HuH-7.5 (cell line): ENCODE data around the gene AXIN2.
A peak's percentile ranks its signal among the peaks of the same experiment; 100 is the strongest.
"Not testable (repeated sequence)": the region's sequence is repeated elsewhere in the genome, so short reads cannot be mapped to it uniquely, and the experiment has no call there.

ENCODE experiments used
- DNase-seq: peaks from one replicate; pipeline ENCODE4 v3.0.0; 2011; ENCODE audit warnings: low spot score

Gene AXIN2

DNA sequence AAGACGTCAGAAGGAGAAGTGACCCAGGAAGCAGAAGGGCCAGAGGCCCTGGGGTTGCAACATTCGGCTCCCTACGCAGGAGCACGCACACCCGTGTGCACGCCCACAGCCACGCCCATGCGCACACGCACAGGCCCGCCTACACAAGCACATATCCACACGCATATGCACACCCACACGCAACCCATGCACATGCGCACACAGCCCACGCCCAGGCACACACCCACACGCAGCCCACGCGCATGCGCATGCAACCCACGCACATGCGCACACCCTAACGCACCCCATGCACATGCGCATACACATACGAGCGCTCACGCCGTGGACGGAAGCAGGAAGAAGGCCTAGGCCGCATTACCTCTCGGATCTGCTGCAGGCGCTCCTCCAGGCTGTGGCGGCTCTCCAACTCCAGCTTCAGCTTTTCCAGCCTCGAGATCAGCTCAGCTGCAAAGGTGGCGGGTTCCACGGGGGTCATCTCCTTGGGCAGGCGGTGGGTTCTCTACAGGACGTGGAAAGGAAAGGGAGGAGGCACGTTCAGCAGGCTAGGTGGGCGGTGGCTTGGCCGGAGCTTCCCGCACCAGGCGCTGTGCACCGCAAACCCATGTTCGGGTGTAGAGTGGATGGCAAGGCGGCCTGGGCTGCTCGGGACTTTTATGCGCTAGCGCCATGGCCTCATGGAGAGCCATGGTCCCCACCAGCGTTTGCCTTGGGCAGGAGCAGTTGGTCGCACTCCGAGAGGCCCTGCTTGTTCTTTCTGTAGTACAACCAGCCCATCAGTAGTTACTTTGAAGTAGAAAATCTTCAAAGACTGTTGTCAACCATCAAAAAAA, 23.4 kb downstream of the AXIN2 start:
- DNase-seq: no peak

GRCh38 chr17:65537343-65537844, 24.1 kb downstream of the AXIN2 start:
- DNase-seq: no peak

DNA sequence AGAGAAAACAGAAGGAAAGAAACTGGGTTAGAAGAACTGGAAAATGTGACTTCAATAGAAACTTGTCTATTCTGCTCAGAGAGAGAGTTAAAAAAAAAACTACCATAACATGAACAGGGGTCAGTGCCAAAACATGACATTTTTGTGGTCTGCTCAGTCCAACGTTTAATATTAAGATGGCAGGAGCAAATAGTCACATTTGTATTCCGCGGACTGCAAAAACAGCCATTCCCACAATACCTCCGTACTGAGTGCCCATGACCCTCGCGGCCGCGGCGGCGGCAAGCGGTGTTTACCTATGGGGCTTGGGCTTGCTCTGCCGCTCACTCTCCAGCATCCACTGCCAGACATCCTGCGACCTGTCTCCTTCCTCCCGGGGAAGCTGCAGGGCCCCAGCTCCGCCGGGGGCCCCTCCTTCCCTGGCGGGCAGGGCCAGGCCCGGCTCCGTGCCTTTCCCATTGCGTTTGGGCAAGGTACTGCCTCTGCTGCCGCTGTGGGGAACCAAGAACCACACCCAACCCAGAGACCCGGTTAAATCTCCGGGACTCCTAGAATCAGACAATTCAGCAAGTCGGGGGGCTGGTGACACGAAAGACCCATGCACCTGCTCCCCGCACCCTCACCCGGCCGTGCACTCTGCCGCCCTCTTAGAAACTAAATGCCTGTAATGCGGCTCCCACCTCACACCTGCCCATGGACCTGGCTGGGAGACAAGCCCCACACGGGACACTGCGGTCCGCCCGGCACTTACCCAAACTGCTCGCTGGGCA, 24.7 kb downstream of the AXIN2 start:
- DNase-seq: no peak

GRCh38 chr17:65535777-65536572, 25.5 kb downstream of the AXIN2 start:
- no peak for DNase-seq

- no peak for DNase-seq
These were observed 27.5 kb downstream of the AXIN2 start for GRCh38 chr17:65533852-65534457.

DNA sequence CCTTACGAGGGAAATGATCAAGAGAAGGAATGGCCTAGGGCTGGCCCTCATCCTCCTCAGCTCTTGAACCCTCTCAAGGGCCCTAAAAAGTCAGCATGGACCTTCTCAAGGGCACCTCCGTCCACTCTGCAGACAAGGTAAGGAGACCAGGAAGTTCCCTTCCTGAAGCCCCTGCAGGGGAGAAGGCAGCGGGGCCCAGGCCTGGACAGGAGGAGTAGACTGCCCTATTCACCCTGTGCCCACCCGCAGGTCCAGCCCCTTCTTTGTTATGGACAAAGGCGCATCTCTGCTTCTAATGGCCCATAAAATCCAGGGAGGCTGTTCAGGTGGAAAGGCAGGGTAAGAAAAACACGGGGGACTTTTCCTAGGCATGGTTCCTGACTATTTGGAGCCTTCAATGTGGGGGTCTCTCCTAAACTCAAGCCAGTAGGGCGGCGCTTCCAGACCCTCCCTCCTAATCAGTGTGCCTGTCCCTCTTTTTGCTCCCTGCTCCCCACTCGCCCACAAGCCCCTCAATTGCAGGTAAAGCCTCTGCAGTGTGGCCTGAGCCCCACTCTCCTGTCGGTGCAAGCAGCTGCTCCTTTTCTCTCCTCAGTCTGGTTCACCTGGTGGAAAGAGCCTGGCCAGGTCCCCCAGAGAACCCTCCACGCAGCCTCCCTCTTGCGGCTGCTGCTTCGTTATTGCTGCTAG, 28.2 kb downstream of the AXIN2 start:
- DNase-seq: no peak

DNA sequence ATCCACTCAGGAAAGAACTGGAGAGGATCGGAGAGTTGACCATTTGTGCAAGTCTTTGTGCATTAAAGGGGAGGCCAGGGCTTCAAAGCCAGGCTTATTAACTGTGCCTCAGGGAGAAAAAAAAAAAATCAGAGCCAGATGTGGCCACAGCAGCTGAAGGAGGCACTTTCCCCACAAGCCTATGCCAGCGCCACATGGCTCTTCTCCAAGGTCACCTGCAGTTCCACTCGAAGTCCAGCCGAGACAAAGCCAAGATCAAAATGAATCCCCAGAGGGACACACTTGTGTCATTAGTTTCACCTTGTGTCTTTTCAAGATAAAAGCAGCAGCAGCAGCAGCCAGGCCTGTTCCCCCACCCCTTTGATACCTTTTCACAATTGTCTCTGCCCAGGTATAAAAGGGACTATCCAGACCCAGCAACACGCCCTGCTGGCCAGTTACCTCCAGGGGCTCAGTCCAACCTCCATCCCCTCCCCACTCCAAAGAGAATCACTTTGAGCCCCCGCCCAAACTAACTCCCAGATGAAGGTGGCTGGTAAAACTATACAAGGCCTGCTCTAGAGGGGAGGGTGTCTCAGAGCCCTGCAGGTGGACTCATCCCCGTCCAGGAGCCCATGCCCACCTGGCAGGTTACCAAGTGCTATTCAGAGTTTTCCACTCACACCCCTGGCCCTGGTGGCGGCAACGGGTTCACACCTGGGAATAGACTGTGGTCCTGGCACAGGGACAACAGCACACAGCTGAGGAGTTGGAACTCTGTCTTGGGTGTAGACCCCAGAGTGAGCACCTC, 29.2 kb downstream of the AXIN2 start:
- DNase-seq: no peak

DNA sequence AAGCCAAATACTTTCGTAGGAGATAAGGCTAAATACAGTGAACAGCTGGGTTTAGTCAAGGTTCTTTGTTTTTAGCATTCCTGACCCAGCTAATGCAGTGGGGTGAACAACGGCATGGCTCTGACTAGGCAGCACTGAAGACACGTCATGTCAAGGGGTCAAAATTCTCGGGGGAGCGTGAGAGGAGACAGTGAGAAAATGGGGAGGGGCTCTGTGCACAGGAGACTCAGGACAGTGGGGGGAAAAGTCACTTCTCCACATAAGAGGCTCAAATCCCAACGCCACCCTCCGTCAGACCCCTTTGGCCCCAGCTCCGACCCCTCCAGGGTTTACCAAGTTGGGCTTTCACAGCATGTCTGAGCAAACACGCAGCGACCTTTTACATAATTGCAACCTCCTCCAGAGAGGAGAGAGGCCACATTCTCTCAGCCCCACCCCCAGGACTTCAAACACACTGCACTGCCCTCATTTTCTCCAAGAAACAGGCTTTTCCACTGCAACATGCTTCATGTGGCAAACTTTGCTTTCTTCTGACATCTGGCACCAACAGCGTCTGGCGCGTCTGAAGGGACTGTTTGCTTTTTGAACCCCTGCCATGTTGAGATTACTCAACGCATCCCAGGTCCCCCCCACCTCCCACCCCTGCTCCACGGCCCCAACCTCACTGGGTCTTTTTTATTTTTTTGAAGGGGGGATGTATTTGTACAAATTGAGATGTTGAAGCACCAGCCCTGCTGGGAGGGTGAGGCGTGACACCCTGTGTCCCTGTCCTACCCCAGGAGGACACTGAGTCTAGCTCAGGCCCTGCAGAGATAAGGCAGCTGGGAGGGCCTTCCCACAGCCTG, 30.0 kb downstream of the AXIN2 start:
- DNase-seq: peak; percentile 70

- DNase-seq: no peak
These were observed 30.8 kb downstream of the AXIN2 start for GRCh38 chr17:65530523-65531255.

DNA sequence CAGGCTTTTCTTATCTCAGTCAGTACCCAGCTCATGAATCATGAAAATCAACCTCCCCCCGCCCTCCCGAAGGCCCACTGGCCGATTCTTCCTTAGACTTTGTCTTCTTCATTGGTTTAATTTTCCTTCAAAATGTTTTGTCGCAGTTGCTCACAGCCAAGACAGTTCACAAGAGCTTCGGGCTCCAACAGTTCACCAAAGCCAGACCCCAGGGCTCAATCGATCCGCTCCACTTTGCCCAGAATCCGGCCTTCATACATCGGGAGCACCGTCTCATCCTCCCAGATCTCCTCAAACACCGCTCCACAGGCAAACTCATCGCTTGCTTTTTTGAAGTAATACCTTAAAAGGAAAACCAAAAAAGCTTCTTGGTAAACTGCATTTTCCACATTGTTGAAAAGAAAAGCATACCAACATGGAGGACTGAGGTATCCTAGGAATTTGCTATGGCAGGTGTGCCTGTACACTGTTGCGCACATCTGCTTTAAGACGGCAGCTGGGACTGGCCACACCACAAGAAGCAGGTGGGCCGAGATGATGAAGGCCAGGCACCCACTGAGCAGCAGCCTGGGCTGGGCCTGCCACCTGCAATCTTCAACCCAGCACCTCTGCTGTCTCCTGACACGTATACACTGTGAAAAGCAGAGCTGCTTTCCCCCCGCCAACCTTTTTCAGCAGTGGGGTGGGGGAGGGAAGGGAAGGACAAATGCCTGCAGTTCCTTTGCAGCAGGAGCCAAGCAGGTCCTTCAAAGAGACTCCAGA, 31.5 kb downstream of the AXIN2 start:
- DNase-seq: no peak

GRCh38 chr17:65529040-65529633, 32.3 kb downstream of the AXIN2 start:
- no peak for DNase-seq

DNA sequence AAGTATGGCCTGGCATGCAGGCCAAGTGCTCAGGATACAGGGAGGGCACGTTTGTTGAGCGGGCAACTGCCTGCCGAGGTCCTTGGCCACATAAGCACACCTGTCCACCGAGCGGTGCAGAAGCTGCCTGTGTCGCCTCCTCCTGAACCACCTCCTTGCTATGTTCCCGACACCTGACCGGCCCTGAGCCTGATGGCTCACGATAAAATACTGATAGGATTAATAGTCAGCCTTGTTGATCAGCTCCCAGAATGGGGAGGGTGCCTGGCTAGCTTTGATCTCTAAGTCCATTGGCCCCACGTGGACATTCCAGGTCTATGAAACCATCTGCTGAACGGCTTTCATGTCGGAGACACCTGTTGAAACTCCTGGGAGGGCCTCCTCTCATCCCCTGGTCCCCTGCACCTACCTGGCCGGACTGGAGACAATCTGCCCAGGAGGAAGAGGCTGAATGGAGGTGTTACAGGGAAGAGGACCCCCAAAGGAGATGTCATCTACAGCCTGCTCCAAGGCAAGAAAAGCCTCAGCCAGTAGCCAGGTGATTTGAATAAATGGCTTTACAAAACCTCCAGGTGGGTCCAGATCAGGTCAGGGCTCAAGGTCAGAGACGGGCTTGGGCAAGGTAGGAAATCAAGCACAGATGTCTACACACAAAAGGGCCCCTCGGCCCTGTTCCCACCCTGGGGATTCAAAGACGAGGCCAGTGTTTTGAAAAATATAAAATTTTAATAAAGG, 33.4 kb downstream of the AXIN2 start:
- no peak for DNase-seq

- no peak for DNase-seq
These were observed 34.1 kb downstream of the AXIN2 start for GRCh38 chr17:65527381-65527780.

DNA sequence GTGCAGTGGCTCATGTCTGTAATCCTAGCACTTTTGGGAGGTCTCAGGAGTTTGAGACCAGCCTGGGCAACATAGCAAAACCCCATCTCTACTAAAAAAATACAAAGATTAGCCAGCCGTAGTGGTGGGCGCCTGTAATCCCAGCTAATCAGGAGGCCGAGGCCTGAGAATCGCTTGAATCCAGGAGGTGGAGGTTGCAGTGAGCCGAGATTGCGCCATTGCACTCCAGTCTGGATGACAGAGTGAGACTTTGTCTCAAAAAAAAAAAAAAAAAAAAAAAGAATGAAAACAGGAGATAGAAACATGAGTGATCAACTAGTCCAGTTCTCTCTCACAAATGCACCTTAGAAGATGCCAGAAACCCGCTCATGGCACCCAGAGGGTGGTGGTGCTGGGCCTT, 34.6 kb downstream of the AXIN2 start:
- DNase-seq: not testable (repeated sequence)

DNA sequence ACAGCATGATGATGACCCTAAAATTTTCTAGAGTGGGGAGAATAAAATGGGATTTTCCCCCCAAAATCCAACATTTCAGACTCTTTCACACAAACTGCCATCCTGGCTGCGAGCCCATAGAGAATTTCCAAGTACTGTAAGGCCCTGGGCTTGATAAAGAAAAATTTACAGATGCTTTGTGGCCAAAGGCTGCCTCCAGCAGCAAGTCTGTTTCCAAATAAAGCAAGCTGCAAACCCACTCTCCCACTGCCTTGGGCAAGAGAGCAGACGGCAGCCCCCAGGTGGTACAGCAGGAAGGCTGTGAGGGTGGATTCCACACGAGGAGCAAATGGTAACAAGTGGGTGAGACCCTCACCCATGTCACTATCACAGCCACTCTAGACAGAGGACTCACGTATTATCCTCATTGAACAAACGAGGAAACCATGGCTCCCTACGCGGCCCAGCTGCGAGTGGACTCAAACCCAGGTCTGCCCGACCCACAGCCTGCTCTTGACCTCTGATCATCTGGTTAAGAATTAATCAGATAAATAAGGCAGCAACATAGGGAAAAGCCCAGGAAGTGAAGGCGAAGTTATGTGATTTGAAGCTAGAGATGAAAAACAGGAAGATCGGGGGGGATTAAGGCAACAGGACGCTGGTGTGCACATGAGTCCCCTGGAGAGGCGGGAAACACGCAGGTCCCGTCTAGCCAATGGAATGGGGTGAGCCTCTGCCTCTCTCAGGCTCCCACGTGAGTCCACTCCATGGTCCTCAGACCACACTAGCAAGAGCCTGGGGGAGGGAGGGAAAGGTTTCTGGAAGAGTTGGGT, 37.4 kb downstream of the AXIN2 start:
- DNase-seq: no peak

GRCh38 chr17:65523411-65523810, 38.0 kb downstream of the AXIN2 start:
- no peak for DNase-seq
